Endodermal cell (in vitro differentiated cells): ENCODE measurements around the gene ERICH6B. TPM values are rescaled to one million over a fixed set of nuclear protein-coding genes. Genes with fewer than 3 reads are reported as not detected.
A peak's percentile ranks its signal among the peaks of the same experiment; 100 is the strongest.

Source experiments
- DNase-seq: peaks from one replicate; pipeline ENCODE4 v3.0.0-alpha.2; 2017
- H3K27ac ChIP-seq: 2 replicates; pipeline ENCODE4 v1.5.1; 2013; ENCODE audit warnings: mild to moderate bottlenecking, low read depth, low read length, moderate library complexity
- H3K27me3 ChIP-seq: 2 replicates; pipeline ENCODE4 v1.6.1; 2013; ENCODE audit warnings: mild to moderate bottlenecking, low read length, moderate library complexity; ENCODE audit not compliant: insufficient read depth, control insufficient read depth, poor library complexity, severe bottlenecking
- H3K36me3 ChIP-seq: 2 replicates; pipeline ENCODE4 v1.7.0; 2013; ENCODE audit warnings: mild to moderate bottlenecking, low read length, moderate library complexity; ENCODE audit not compliant: control insufficient read depth, insufficient read depth
- H3K4me1 ChIP-seq: one replicate; pipeline ENCODE4 v1.7.0; 2013; ENCODE audit warnings: low read length; ENCODE audit not compliant: control insufficient read depth, insufficient read depth
- H3K4me3 ChIP-seq: 2 replicates; pipeline ENCODE4 v1.5.1; 2013; ENCODE audit warnings: mild to moderate bottlenecking, low read length, moderate library complexity
- H3K9ac ChIP-seq: 2 replicates; pipeline ENCODE4 v1.6.1; 2013; ENCODE audit warnings: mild to moderate bottlenecking, low read length, moderate library complexity; ENCODE audit not compliant: poor library complexity, severe bottlenecking; ENCODE audit errors: extremely low read depth
- H3K9me3 ChIP-seq: 2 replicates; pipeline ENCODE4 v1.6.1; 2013; ENCODE audit warnings: mild to moderate bottlenecking, low read length, moderate library complexity; ENCODE audit not compliant: control insufficient read depth
- H3K27ac Mint-ChIP-seq: 2 replicates; pipeline ENCODE4 v1.8.0; 2020; ENCODE audit warnings: mixed read lengths
- H3K27me3 Mint-ChIP-seq: 2 replicates; pipeline ENCODE4 v1.8.0; 2021; ENCODE audit warnings: mild to moderate bottlenecking, mixed read lengths; ENCODE audit not compliant: insufficient read depth
- H3K36me3 Mint-ChIP-seq: 2 replicates; pipeline ENCODE4 v1.8.0; 2020; ENCODE audit warnings: low read depth, mixed read lengths
- H3K4me1 Mint-ChIP-seq: 2 replicates; pipeline ENCODE4 v1.8.0; 2020; ENCODE audit warnings: mixed read lengths
- H3K4me3 Mint-ChIP-seq: 2 replicates; pipeline ENCODE4 v1.8.0; 2020; ENCODE audit warnings: mild to moderate bottlenecking, moderate library complexity, mixed read lengths
- H3K9me3 Mint-ChIP-seq: 2 replicates; pipeline ENCODE4 v1.8.0; 2020; ENCODE audit warnings: mild to moderate bottlenecking, mixed read lengths
- CTCF ChIP-seq: fragments of 200-600 bp; sonication (generic); conservative IDR thresholded peaks from 2 replicates; pipeline ENCODE4 v1.5.0; 2021; ENCODE audit warnings: antibody characterized with exemption, mild to moderate bottlenecking
- WGBS, 2 experiments: methylation state at CpG; one replicate each; pipeline versions ENCODE4 v1.1.5 to v1.1.7; 2013; ENCODE audit warnings: missing lambda C conversion rate in 2 of 2, mixed read lengths in 1 of 2; ENCODE audit not compliant: insufficient coverage in 1 of 2, insufficient read length in 1 of 2; 5-methylcytosine and 5-hydroxymethylcytosine counted together
- total RNA-seq, 2 donors: library from RNA; stranded (reverse); fragmentation: NEBNext Ultra II Directional in 1 of 2; extraction: Animal tissue kit (Norgen Biotek cat#: 25700) in 1 of 2; gene quantifications; 2 replicates in 1 of 2; 3 replicates in 1 of 2; pipeline ENCODE4 v1.2.1, GENCODE V29; 2021

ERICH6B gene
- total RNA-seq, 2 donors from 2014 or later, result not detected

GRCh38 chr13:45519493-45519892, 96.0 kb downstream of the ERICH6B start:
- Mint-ChIP-seq H3K9me3 (no peaks in the 10 kb centered on the region), H3K27ac (peak overlapping the region; percentile 61), H3K27me3 (no peaks in the 10 kb centered on the region), H3K4me3 (no peak overlapping the region), H3K4me1 (peaks cover 45% of the 10 kb centered on the region), H3K36me3 (peaks cover 52% of the 10 kb centered on the region)
- no peak for TF ChIP-seq CTCF
- peaks cover 20% of the 10 kb centered on the region for H3K4me1 ChIP-seq
- H3K27me3 ChIP-seq, result no peaks in the 10 kb centered on the region
- no peak overlapping the region for H3K9ac ChIP-seq
- H3K27ac ChIP-seq, result no peak overlapping the region
- DNase-seq, result no peak
- no peaks in the 10 kb centered on the region for H3K9me3 ChIP-seq
- H3K36me3 ChIP-seq, result peaks cover 69% of the 10 kb centered on the region
- H3K4me3 ChIP-seq, result peak overlapping the region; percentile 50
- 89 to 100% methylated on average over 2 to 4 of the region's 4 CpGs for WGBS, 2 experiments

GRCh38 chr13:45518525-45519245, 96.9 kb downstream of the ERICH6B start:
- DNase-seq, result no peak
- peaks cover 57% of the 10 kb centered on the region for H3K36me3 Mint-ChIP-seq
- H3K4me3 Mint-ChIP-seq, result no peak overlapping the region
- Histone ChIP-seq H3K9me3 (no peaks in the 10 kb centered on the region), H3K9ac (no peak overlapping the region), H3K36me3 (peaks cover 69% of the 10 kb centered on the region), H3K4me3 (peak overlapping the region; percentile 50), H3K27ac (no peak overlapping the region), H3K27me3 (no peaks in the 10 kb centered on the region), H3K4me1 (peaks cover 20% of the 10 kb centered on the region)
- H3K9me3 Mint-ChIP-seq, result no peaks in the 10 kb centered on the region
- no peaks in the 10 kb centered on the region for H3K27me3 Mint-ChIP-seq
- no peak for TF ChIP-seq CTCF
- 56 to 75% methylated on average over 4 of the region's 4 CpGs for WGBS, 2 experiments
- H3K27ac Mint-ChIP-seq, result peak overlapping the region; percentile 61
- peaks cover 39% of the 10 kb centered on the region for H3K4me1 Mint-ChIP-seq

- peaks cover 20% of the 10 kb centered on the region for H3K4me1 ChIP-seq
Observed at GRCh38 chr13:45516757-45517156, 98.8 kb downstream of the ERICH6B start.

More at GRCh38 chr13:45516757-45517156, 98.8 kb downstream of the ERICH6B start:
- Histone ChIP-seq H3K9ac (no peak overlapping the region), H3K4me3 (no peak overlapping the region), H3K27ac (no peak overlapping the region), H3K36me3 (peaks cover 82% of the 10 kb centered on the region), H3K27me3 (no peaks in the 10 kb centered on the region), H3K9me3 (no peaks in the 10 kb centered on the region)
- no peak for DNase-seq
- H3K36me3 Mint-ChIP-seq, result peaks cover 66% of the 10 kb centered on the region
- H3K4me1 Mint-ChIP-seq, result peaks cover 25% of the 10 kb centered on the region
- no peaks in the 10 kb centered on the region for H3K27me3 Mint-ChIP-seq
- H3K4me3 Mint-ChIP-seq, result no peak overlapping the region
- H3K27ac Mint-ChIP-seq, result no peak overlapping the region
- WGBS, 2 experiments, result 100% methylated on average over 2 of the region's 2 CpGs; no CpG with 5 or more reads in 1 of the 2 experiments
- TF ChIP-seq CTCF, result no peak
- H3K9me3 Mint-ChIP-seq, result no peaks in the 10 kb centered on the region
